Activated CD8-positive, alpha-beta memory T cell treated with anti-CD3 and anti-CD28 coated beads for 4 hours (primary cell): Measurements from ENCODE around the gene AFF4.

Experiments used
- DNase-seq, 2 donors: peaks; one replicate each; pipeline ENCODE4 v3.0.0-alpha.2; 2020; ENCODE audit warnings: low read depth in 2 of 2

AFF4 gene

GRCh38 chr5:132854301-132854700 is 109.1 kb downstream of the AFF4 start:
- DNase-seq = no peak

GRCh38 chr5:132853790-132854189 is 109.6 kb downstream of the AFF4 start:
- no peak for DNase-seq

- DNase-seq = no peak
Measured at GRCh38 chr5:132853323-132853722, 110.1 kb downstream of the AFF4 start.

- DNase-seq = no peak
Measured at GRCh38 chr5:132850066-132850465, 113.4 kb downstream of the AFF4 start.

GRCh38 chr5:132849347-132849746 is 114.1 kb downstream of the AFF4 start:
- no peak for DNase-seq

- no peak for DNase-seq
Measured at GRCh38 chr5:132848270-132848669, 115.2 kb downstream of the AFF4 start.

- no peak for DNase-seq
Measured at GRCh38 chr5:132841305-132841704, 122.1 kb downstream of the AFF4 start.

- no peak for DNase-seq
Measured at GRCh38 chr5:132840896-132841295, 122.5 kb downstream of the AFF4 start.

GRCh38 chr5:132840313-132840712 is 123.1 kb downstream of the AFF4 start:
- DNase-seq = no peak

GRCh38 chr5:132839426-132840301 is 123.8 kb downstream of the AFF4 start:
- DNase-seq = no peak

- no peak for DNase-seq
Measured at GRCh38 chr5:132838516-132839282, 124.7 kb downstream of the AFF4 start.

- no peak for DNase-seq
Measured at GRCh38 chr5:132837868-132838267, 125.6 kb downstream of the AFF4 start.

GRCh38 chr5:132836852-132837251 is 126.6 kb downstream of the AFF4 start:
- DNase-seq = no peak

- no peak for DNase-seq
Measured at GRCh38 chr5:132834057-132834456, 129.4 kb downstream of the AFF4 start.

GRCh38 chr5:132832612-132833011 is 130.8 kb downstream of the AFF4 start:
- DNase-seq = no peak

- no peak for DNase-seq
Measured at GRCh38 chr5:132831095-132831860, 132.2 kb downstream of the AFF4 start.

GRCh38 chr5:132830436-132831094 is 132.9 kb downstream of the AFF4 start, which contains the start of gene SHROOM1:
Gene SHROOM1 (minus strand): TSS chr5:132830647. CDS start chr5:132826140, 4,507 bp downstream.
- DNase-seq = no peak

- peak; percentile 28 to 49 for DNase-seq
Measured at GRCh38 chr5:132829742-132830435, 133.5 kb downstream of the AFF4 start.

GRCh38 chr5:132828846-132829494 is 134.5 kb downstream of the AFF4 start:
- DNase-seq = no peak

- no peak for DNase-seq
Measured at GRCh38 chr5:132827943-132828673, 135.3 kb downstream of the AFF4 start.
